Liver (tissue), 9 donors: ENCODE data around the gene CHST13. TPM values are rescaled to one million over a fixed set of nuclear protein-coding genes. Genes with fewer than 3 reads are reported as not detected.

ENCODE experiments used
- DNase-seq: peaks from one replicate; pipeline ENCODE4 v3.0.0-alpha.2; 2017; ENCODE audit warnings: low spot score
- H3K27ac ChIP-seq, 2 donors: one replicate each; pipeline ENCODE4 v1.7.0; 2013; ENCODE audit warnings: inconsistent platforms in 2 of 2, low read length in 2 of 2, control low read depth in 1 of 2, low read depth in 1 of 2, mild to moderate bottlenecking in 1 of 2
- H3K27me3 ChIP-seq, 4 donors: one replicate each; pipeline versions ENCODE4 v1.6.1 to v1.7.0; 2013; ENCODE audit warnings: low read length in 3 of 4, inconsistent platforms in 1 of 4, mild to moderate bottlenecking in 1 of 4, moderate library complexity in 1 of 4; ENCODE audit not compliant: control insufficient read depth in 4 of 4, insufficient read depth in 4 of 4
- H3K36me3 ChIP-seq, 4 donors: one replicate each; pipeline versions ENCODE4 v1.6.1 to v1.7.0; 2013; ENCODE audit warnings: low read length in 3 of 4, mild to moderate bottlenecking in 3 of 4, low read depth in 1 of 4, moderate library complexity in 1 of 4; ENCODE audit not compliant: control insufficient read depth in 4 of 4, insufficient read depth in 3 of 4
- H3K4me1 ChIP-seq, 4 donors: one replicate each; pipeline versions ENCODE4 v1.6.1 to v1.7.0; 2013; ENCODE audit warnings: low read length in 3 of 4, mild to moderate bottlenecking in 3 of 4, moderate library complexity in 1 of 4; ENCODE audit not compliant: control insufficient read depth in 4 of 4, insufficient read depth in 4 of 4
- H3K4me3 ChIP-seq, 3 donors: one replicate each; pipeline versions ENCODE4 v1.6.1 to v1.7.0; 2013; ENCODE audit warnings: low read length in 3 of 3, control low read depth in 1 of 3, low read depth in 1 of 3, mild to moderate bottlenecking in 1 of 3
- H3K9ac ChIP-seq, 2 donors: one replicate each; pipeline ENCODE4 v1.7.0; 2013; ENCODE audit warnings: low read length in 2 of 2, mild to moderate bottlenecking in 2 of 2, moderate library complexity in 2 of 2, control low read depth in 1 of 2, low read depth in 1 of 2
- H3K9me3 ChIP-seq, 4 donors: one replicate each; pipeline versions ENCODE4 v1.6.1 to v1.7.0; 2013; ENCODE audit warnings: low read length in 3 of 4; ENCODE audit not compliant: control insufficient read depth in 4 of 4
- ATF3 ChIP-seq: IDR thresholded peaks from 2 replicates; pipeline ENCODE4 v1.6.1; 2016; ENCODE audit warnings: antibody characterized with exemption
- CTCF ChIP-seq: fragments of 150-350 bp; IDR thresholded peaks from 2 replicates; pipeline ENCODE4 v1.5.1; 2017; ENCODE audit warnings: improper control_type of control experiment, low read depth, low read length; ENCODE audit not compliant: missing input control
- EGR1 ChIP-seq, 2 donors: IDR thresholded peaks; 2 replicates each; pipeline ENCODE4 v1.6.1; 2016 to 2018; ENCODE audit warnings: antibody characterized with exemption in 2 of 2, low read depth in 2 of 2
- FOXA1 ChIP-seq: IDR thresholded peaks from 2 replicates; pipeline ENCODE4 v1.6.1; 2016; ENCODE audit warnings: antibody characterized with exemption
- FOXA2 ChIP-seq: IDR thresholded peaks from 2 replicates; pipeline ENCODE4 v1.6.1; 2016; ENCODE audit warnings: antibody characterized with exemption
- GABPA ChIP-seq, 2 donors: IDR thresholded peaks in 1 of 2; conservative IDR thresholded peaks in 1 of 2; 2 replicates each; pipeline ENCODE4 v1.6.1; 2016; ENCODE audit warnings: antibody characterized with exemption in 2 of 2, mild to moderate bottlenecking in 1 of 2, moderate library complexity in 1 of 2
- HNF4A ChIP-seq, 2 donors: conservative IDR thresholded peaks; 2 replicates each; pipeline ENCODE4 v1.6.1; 2016; ENCODE audit warnings: antibody characterized with exemption in 2 of 2, mild to moderate bottlenecking in 2 of 2
- HNF4G ChIP-seq: IDR thresholded peaks from 2 replicates; pipeline ENCODE4 v1.6.1; 2016; ENCODE audit warnings: antibody characterized with exemption
- JUND ChIP-seq, 2 donors: IDR thresholded peaks; 2 replicates each; pipeline ENCODE4 v1.6.1; 2016; ENCODE audit warnings: antibody characterized with exemption in 2 of 2
- MAX ChIP-seq: IDR thresholded peaks from 2 replicates; pipeline ENCODE4 v1.6.1; 2016; ENCODE audit warnings: antibody characterized with exemption
- NR2F2 ChIP-seq: IDR thresholded peaks from 2 replicates; pipeline ENCODE4 v1.6.1; 2016; ENCODE audit warnings: antibody characterized with exemption
- RAD21 ChIP-seq, 2 donors: IDR thresholded peaks; 2 replicates each; pipeline ENCODE4 v1.6.1; 2016; ENCODE audit warnings: antibody characterized with exemption in 2 of 2, mild to moderate bottlenecking in 2 of 2
- REST ChIP-seq: IDR thresholded peaks from 2 replicates; pipeline ENCODE4 v1.6.1; 2016; ENCODE audit warnings: antibody characterized with exemption, mild to moderate bottlenecking
- RXRA ChIP-seq, 2 donors: IDR thresholded peaks; 2 replicates each; pipeline ENCODE4 v1.6.1; 2017 to 2018; ENCODE audit warnings: antibody characterized with exemption in 2 of 2, mild to moderate bottlenecking in 1 of 2
- SP1 ChIP-seq: IDR thresholded peaks from 2 replicates; pipeline ENCODE4 v1.6.1; 2018; ENCODE audit warnings: antibody characterized with exemption, mild to moderate bottlenecking
- TAF1 ChIP-seq: conservative IDR thresholded peaks from 2 replicates; pipeline ENCODE4 v1.6.1; 2016; ENCODE audit warnings: antibody characterized with exemption, mild to moderate bottlenecking
- YY1 ChIP-seq: IDR thresholded peaks from 2 replicates; pipeline ENCODE4 v1.6.1; 2016; ENCODE audit warnings: antibody characterized with exemption, mild to moderate bottlenecking
- ZBTB33 ChIP-seq: IDR thresholded peaks from 2 replicates; pipeline ENCODE4 v1.6.1; 2016; ENCODE audit warnings: antibody characterized with exemption
- WGBS: extraction: QIAGEN DNeasy Blood & Tissue Kit; methylation state at CpG from one replicate; pipeline ENCODE4 v1.1.7; 2013; 5-methylcytosine and 5-hydroxymethylcytosine counted together
- polyA plus RNA-seq, 2 donors: library from polyadenylated mRNA; stranded (reverse) in 1 of 2; unstranded in 1 of 2; fragments of 200-250 nt in 1 of 2; fragments of >200 nt in 1 of 2; fragmentation: Nextera tagmentation in 1 of 2; extraction: Ambion mirVana in 1 of 2; gene quantifications; one replicate each; pipeline versions ENCODE4 v1.2.1 to v1.2.3, GENCODE V29; 2013 to 2015
- total RNA-seq, 2 donors: library from RNA; depleted of rRNA; stranded (reverse); fragments of >200 nt; gene quantifications; one replicate each; pipeline ENCODE4 v1.2.3, GENCODE V29; 2014
- donor health status: healthy.
- donor health status: healthy.
- donor health status: healthy.
- donor health status: healthy.
- donor health status: healthy.

Gene CHST13
- total and polyA plus RNA-seq, 4 donors = 19.7 to 39.1 (median 25.2) TPM

GRCh38 chr3:126570103-126570541 lies 46.2 kb downstream of the CHST13 start:
- 89% methylated on average over 6 of the region's 6 CpGs for WGBS

More at GRCh38 chr3:126570103-126570541, 46.2 kb downstream of the CHST13 start:
- TF ChIP-seq CTCF (no peak), FOXA2 (no peak), TAF1 (no peak), YY1 (no peak), ATF3 (no peak), REST (no peak), RAD21 (IDR thresholded peaks at IDR 0.05) (no peak), GABPA (IDR thresholded peaks at IDR 0.05 in 1 of 2, conservative IDR thresholded peaks at IDR 0.05 in 1 of 2) (no peak), FOXA1 (no peak), HNF4A (conservative IDR thresholded peaks at IDR 0.05) (no peak), MAX (no peak), HNF4G (no peak), ZBTB33 (no peak), EGR1 (IDR thresholded peaks at IDR 0.05; ENCODE audit: low read depth in 2 of 2) (no peak), SP1 (no peak), JUND (IDR thresholded peaks at IDR 0.05) (no peak), NR2F2 (no peak), RXRA (IDR thresholded peaks at IDR 0.05) (no peak)
- Histone ChIP-seq H3K9ac (no peak overlapping the region), H3K4me1 (no peaks in the 10 kb centered on the region), H3K4me3 (no peak overlapping the region), H3K27ac (no peak overlapping the region), H3K27me3 (no peaks in the 10 kb centered on the region), H3K9me3 (no peaks in the 10 kb centered on the region), H3K36me3 (no peaks in the 10 kb centered on the region)
- DNase-seq = peak; percentile 32
